Effector memory CD8-positive, alpha-beta T cell (primary cell): ENCODE data around the gene CSTPP1.
"Not testable (repeated sequence)": the region's sequence is repeated elsewhere in the genome, so short reads cannot be mapped to it uniquely, and the experiment has no call there.

Source experiments
- ATAC-seq: fragments of 150-1000 bp; cut with Tn5 transposase; replicated peaks from 2 replicates; pipeline ENCODE4 v1.10.0; 2021; ENCODE audit warnings: mild to moderate bottlenecking, moderate library complexity
- DNase-seq, 3 experiments: peaks; one replicate each; pipeline ENCODE4 v3.0.0; 2021
- H3K27ac Mint-ChIP-seq, 2 donors: one replicate each; pipeline ENCODE4 v1.8.0; 2022; ENCODE audit warnings: mild to moderate bottlenecking in 2 of 2, mixed read lengths in 2 of 2, moderate library complexity in 2 of 2
- H3K27me3 Mint-ChIP-seq, 2 donors: one replicate each; pipeline ENCODE4 v1.8.0; 2022; ENCODE audit warnings: mixed read lengths in 2 of 2
- H3K36me3 Mint-ChIP-seq: one replicate; pipeline ENCODE4 v1.8.0; 2022; ENCODE audit warnings: mild to moderate bottlenecking, moderate library complexity, mixed read lengths; ENCODE audit not compliant: insufficient read depth
- H3K4me1 Mint-ChIP-seq, 2 donors: one replicate each; pipeline ENCODE4 v1.8.0; 2022; ENCODE audit warnings: low read depth in 2 of 2, mixed read lengths in 2 of 2
- H3K4me3 Mint-ChIP-seq, 2 donors: one replicate each; pipeline ENCODE4 v1.8.0; 2022; ENCODE audit warnings: mild to moderate bottlenecking in 2 of 2, mixed read lengths in 2 of 2, moderate library complexity in 2 of 2
- H3K9me3 Mint-ChIP-seq, 2 donors: one replicate each; pipeline ENCODE4 v1.8.0; 2022; ENCODE audit warnings: mixed read lengths in 2 of 2

The CSTPP1 gene

DNA sequence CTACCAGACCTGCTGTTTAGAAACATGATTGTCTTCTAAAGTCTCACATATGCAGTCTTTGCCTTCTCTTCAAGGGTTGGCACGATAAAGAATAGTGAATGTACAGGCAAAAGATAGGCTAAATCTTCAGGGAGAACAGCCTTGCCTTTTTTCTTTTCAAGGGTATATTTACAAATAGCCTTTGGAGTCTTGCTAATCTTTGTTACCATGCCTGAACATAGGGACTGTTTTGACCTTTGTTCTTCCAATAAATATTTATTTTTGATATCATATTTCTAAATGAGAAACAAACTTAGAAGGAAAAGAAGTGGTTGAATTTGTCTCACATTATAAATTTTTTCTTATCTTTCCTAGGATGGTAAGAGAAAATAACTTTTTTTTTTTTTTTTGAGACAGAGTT lies 12.7 kb downstream of the CSTPP1 start:
- Mint-ChIP-seq H3K4me3 (no peak overlapping the region), H3K27ac (no peak overlapping the region), H3K9me3 (no peaks in the 10 kb centered on the region), H3K4me1 (peaks cover 5 to 10% of the 10 kb centered on the region in 2 donors), H3K27me3 (no peaks in the 10 kb centered on the region), H3K36me3 (peaks cover 2% of the 10 kb centered on the region)
- DNase-seq = no peak
- ATAC-seq = no peak

DNA sequence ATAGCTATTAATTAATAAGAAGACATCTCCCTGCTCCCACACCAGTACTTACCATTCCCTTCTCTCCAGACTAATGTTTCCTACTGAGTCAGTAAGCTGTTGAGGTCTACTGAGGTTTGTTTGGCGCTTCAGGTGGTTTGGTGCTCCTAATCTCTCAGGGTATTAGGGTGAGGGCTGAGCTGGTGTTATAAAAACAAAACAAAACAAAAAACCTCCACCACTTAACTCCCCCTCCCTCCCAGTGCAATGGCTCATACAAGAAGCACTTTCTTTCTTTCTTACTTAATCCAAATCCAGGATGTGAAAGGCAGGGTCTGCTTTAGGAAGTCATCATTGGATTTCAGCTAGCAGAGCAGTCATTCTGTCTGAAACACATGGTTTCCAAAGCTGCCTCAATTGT lies 15.3 kb downstream of the CSTPP1 start:
- no peak for ATAC-seq

DNA sequence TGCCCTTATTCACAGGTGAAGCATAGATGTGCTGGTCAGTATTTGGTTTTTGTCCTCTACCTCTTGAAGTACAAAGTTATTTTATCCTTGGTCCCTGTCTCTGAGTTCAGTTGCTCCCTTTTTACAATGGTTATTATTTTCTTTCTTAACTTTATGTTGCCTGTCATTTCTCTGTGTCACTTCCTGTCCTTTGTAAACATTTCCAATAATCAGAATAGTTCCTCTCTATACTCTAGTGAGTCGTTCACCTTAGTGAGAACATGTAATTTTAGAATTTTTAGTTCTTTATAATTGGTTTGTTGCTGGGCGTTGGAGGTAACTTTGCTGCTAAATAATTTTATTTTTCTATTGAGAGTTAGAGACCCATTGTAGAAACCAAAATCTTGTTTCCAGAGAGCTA lies 16.0 kb downstream of the CSTPP1 start:
- Mint-ChIP-seq H3K27ac (no peak overlapping the region), H3K36me3 (peaks cover 2% of the 10 kb centered on the region), H3K27me3 (no peaks in the 10 kb centered on the region), H3K9me3 (no peaks in the 10 kb centered on the region), H3K4me3 (no peak overlapping the region), H3K4me1 (peaks cover 3 to 5% of the 10 kb centered on the region in 2 donors)
- DNase-seq (no peak), ATAC-seq (no peak)

More for the DNA sequence above, 15.3 kb downstream of the CSTPP1 start:
- Mint-ChIP-seq H3K4me3 (no peak overlapping the region), H3K9me3 (no peaks in the 10 kb centered on the region), H3K27me3 (no peaks in the 10 kb centered on the region), H3K4me1 (peaks cover 3 to 5% of the 10 kb centered on the region in 2 donors), H3K27ac (no peak overlapping the region), H3K36me3 (peaks cover 2% of the 10 kb centered on the region)
- no peak for DNase-seq

DNA sequence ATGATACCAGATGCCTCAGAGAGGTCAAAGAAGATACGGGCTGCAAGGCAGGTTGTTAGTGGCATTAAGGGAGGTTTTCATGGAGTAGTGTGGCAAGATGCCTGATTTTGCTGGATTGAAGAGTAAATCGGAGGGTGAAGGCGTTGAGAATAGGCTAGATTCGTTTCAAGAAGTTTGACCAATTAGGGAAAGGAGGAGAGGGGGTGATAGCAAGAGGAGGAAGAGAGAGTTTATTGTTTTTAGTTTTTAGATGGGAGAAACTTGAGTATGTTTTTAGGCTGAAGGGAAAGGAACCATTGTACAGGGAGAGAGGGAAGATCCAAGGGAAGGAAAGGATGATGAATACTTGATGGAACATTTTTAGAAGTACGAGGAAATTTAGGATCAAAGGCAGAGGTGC lies 16.5 kb downstream of the CSTPP1 start:
- Mint-ChIP-seq H3K4me1 (peaks cover 3 to 5% of the 10 kb centered on the region in 2 donors), H3K27ac (peak overlapping the region in 1 of 2 donors; percentile 2), H3K4me3 (no peak overlapping the region), H3K9me3 (no peaks in the 10 kb centered on the region), H3K27me3 (no peaks in the 10 kb centered on the region), H3K36me3 (peaks cover 2% of the 10 kb centered on the region)
- ATAC-seq = no peak
- DNase-seq = no peak

DNA sequence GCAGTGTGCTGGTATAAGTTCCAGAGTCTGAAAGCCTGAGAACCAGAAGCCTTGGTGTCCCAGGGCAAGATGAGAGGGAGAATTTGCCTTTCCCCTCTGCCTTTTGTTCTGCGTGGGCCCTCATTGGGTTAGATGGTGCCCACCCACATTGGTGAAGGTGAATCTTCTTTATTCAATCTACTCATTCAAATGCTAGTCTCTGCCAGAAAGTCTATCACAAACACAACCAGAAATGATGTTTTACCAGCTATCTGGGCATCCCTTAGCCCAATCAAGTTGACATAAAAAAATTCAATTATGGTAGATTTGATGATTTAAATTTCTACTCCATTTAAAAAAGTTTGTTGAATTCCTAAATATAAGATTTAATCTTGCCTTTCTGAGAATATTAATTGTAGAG lies 22.2 kb downstream of the CSTPP1 start:
- no peak for ATAC-seq
- no peaks in the 10 kb centered on the region for H3K36me3 Mint-ChIP-seq
- no peaks in the 10 kb centered on the region for H3K4me1 Mint-ChIP-seq
- H3K9me3 Mint-ChIP-seq = no peaks in the 10 kb centered on the region
- no peak for DNase-seq
- no peak overlapping the region for H3K27ac Mint-ChIP-seq
- no peak overlapping the region for H3K4me3 Mint-ChIP-seq
- no peaks in the 10 kb centered on the region for H3K27me3 Mint-ChIP-seq

DNA sequence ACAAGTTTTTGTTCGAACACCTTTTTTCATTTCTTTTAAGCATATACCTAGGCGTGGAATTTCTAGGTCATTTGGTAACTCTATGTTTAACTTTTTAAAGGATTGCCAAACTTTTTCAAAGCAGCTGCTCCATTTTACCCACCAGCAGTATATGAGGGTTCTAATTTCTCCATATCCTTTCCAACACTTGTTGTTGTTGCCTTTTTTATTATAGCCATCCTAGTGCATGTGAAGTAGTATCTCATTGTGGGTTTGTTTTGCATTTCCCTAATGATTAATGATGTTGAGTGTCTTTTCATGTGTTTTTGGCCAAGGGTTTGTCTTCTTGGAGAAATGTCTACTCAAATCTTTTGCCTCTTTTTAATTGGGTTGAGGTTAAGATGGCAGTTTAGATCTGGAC lies 24.5 kb downstream of the CSTPP1 start:
- H3K27ac Mint-ChIP-seq = no peak overlapping the region
- DNase-seq (no peak), ATAC-seq (no peak)
- H3K4me3 Mint-ChIP-seq = no peak overlapping the region
- H3K36me3 Mint-ChIP-seq = no peaks in the 10 kb centered on the region
- H3K9me3 Mint-ChIP-seq = no peaks in the 10 kb centered on the region
- H3K27me3 Mint-ChIP-seq = no peaks in the 10 kb centered on the region
- H3K4me1 Mint-ChIP-seq = no peaks in the 10 kb centered on the region

DNA sequence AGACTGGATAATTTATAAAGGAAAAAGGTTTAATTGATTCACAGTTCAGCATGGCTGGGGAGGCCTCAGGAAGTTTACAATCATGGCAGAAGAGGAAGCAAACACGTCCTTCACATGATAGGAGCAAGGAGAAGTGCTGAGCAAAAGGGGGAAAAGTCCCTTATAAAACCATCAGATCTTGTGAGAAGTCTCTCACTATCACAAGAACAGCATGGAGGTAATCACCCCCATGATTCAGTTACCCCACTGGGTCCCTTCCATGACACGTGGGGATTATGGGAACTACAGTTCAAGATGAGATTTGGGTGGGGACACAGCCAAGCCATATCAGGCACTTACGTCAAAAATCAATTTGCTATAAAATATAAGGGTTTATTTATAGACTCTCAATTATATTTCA lies 25.3 kb downstream of the CSTPP1 start:
- not testable (repeated sequence) for H3K36me3 Mint-ChIP-seq, H3K27me3 Mint-ChIP-seq, H3K4me3 Mint-ChIP-seq, H3K9me3 Mint-ChIP-seq, DNase-seq, ATAC-seq, H3K27ac Mint-ChIP-seq, H3K4me1 Mint-ChIP-seq

DNA sequence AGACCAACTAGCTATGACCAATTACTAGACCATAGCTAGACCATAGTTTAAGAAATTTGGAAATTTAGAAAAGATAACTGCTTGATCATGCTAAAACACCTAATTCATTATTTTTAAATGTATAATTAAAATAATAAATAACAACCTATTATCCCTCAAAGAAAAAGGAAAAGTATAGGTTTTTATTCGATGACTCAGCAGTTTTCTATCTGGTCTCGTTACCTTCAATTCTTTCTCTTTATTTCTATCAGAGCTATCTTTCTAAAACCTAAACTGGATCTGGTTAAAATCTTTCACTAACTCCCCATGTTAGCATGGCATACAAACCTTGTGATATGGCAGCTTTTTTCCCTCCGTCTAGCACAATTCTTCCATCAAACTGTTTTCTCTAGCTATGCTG lies 27.3 kb downstream of the CSTPP1 start:
- no peak overlapping the region for H3K4me3 Mint-ChIP-seq
- H3K4me1 Mint-ChIP-seq = no peaks in the 10 kb centered on the region
- H3K27me3 Mint-ChIP-seq = no peaks in the 10 kb centered on the region
- no peaks in the 10 kb centered on the region for H3K9me3 Mint-ChIP-seq
- ATAC-seq (no peak), DNase-seq (no peak)
- no peaks in the 10 kb centered on the region for H3K36me3 Mint-ChIP-seq
- H3K27ac Mint-ChIP-seq = no peak overlapping the region

DNA sequence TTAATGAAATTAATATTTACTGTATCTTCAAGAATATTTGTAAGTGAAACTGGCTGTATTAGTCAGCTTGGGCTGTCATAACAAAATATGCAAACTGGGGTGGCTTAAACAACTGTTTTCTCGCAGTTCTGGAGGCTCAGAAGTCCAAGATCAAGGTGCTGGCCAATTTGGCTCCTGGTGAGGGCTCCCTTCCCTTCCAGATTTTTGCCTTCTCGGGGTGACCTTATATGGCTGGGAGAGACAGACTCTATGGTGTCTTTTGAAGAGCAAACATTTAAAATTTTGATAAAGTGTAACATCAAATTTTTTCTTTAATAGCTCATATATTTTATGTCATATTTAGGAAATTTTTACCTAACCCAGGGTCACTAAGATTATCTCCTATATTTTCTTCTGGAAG lies 30.2 kb downstream of the CSTPP1 start:
- Mint-ChIP-seq H3K4me3 (no peak overlapping the region), H3K27me3 (no peaks in the 10 kb centered on the region), H3K9me3 (no peaks in the 10 kb centered on the region), H3K27ac (no peak overlapping the region), H3K36me3 (no peaks in the 10 kb centered on the region), H3K4me1 (no peaks in the 10 kb centered on the region)
- ATAC-seq (no peak), DNase-seq (no peak)

DNA sequence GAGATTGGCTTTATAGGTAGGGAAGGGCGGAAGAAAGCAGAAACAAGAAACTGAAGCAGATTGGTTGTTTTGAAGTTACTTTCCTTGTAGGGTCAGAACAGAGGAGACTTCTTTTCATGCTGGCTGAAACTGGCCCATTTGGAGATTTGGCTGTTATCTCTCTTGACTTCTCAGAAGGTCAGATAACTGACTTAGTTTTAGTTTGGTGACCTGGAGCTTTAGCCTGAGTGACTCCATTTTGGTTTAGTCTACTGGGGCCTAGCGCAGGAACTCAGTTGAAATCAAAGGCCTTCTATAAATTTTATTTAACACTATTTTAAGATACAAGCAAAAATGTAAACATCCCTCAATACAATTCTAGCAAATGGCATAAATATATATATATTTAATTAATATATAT lies 31.4 kb downstream of the CSTPP1 start:
- Mint-ChIP-seq H3K9me3 (no peaks in the 10 kb centered on the region), H3K27ac (no peak overlapping the region), H3K4me3 (no peak overlapping the region), H3K36me3 (no peaks in the 10 kb centered on the region), H3K4me1 (no peaks in the 10 kb centered on the region), H3K27me3 (no peaks in the 10 kb centered on the region)
- ATAC-seq (no peak), DNase-seq (no peak)

DNA sequence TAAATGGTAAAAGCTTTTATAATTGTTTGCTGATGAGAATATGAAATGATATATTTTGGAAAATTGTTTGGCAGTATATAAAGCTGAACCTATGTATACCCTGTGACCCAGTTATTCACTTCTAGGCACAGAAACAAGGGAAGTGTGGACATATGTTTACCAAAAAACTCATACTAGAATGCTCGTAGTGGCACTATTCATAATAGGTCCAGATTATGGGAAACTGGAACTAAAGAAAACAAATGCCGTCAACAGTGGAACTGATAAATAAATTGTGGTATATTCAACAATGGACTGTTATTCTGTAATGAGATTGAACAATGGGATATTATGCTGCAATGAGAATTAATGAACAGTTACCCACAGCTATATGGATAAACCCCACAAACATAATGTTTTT lies 32.8 kb downstream of the CSTPP1 start:
- Mint-ChIP-seq H3K4me1 (no peaks in the 10 kb centered on the region), H3K4me3 (no peak overlapping the region), H3K27me3 (no peaks in the 10 kb centered on the region), H3K36me3 (no peaks in the 10 kb centered on the region), H3K27ac (no peak overlapping the region), H3K9me3 (no peaks in the 10 kb centered on the region)
- ATAC-seq = no peak
- no peak for DNase-seq

DNA sequence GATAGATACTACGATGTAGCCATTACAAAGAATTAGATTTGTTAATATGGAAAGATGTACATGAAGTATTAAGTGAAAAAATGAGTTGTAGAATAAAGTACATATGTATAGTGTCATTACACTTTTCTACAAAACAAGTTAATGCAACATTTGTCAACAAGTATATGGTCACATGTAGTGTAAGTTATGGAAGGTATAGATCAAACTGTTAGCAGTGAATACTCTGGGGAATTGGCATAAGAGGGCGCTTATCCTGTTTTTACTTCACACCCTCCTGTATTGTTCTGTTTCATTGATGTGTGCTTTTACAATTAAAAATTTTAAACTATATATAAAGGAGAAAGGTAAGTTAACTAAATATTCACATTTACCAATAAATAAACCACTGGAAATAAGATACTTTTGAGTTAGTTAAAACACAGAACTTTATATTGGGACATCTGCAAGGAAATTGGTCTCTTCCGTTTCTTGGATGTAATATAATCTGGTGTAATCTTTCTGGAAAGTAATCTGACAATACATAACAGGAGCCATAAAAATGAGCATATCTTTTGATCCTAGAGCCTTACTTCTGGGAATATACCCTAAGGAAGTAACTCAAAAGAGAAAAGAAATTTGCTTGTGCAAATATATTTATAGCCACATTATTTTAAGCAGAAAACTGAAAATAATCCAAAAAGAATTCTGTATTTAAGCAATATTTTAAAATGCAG lies 34.5 kb downstream of the CSTPP1 start:
- Mint-ChIP-seq H3K36me3 (no peaks in the 10 kb centered on the region), H3K9me3 (no peaks in the 10 kb centered on the region), H3K27ac (no peak overlapping the region), H3K4me1 (no peaks in the 10 kb centered on the region), H3K4me3 (no peak overlapping the region), H3K27me3 (no peaks in the 10 kb centered on the region)
- ATAC-seq = no peak
- DNase-seq = no peak

DNA sequence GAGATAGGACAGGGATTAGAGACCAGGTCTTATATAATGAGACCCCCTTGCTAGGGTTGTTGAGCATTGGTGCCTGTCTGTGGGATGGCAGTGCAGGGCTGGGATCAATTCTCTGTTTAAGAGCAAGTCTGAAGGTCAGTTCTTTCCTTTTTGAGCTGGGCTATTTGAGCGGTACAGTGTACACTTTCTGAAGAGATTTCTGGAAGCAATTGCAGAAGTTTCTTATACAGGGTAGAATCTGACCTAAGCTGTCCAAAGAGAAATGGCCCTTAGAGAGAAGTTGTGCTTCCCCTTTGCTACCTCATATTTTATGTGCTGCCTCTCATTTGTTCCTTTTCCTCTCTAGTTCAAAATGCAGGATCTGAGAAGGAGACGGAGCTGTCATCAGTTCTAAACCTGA lies 35.8 kb downstream of the CSTPP1 start:
- Mint-ChIP-seq H3K27ac (no peak overlapping the region), H3K4me1 (no peaks in the 10 kb centered on the region), H3K4me3 (no peak overlapping the region), H3K9me3 (no peaks in the 10 kb centered on the region), H3K36me3 (no peaks in the 10 kb centered on the region), H3K27me3 (no peaks in the 10 kb centered on the region)
- DNase-seq = no peak
- ATAC-seq = no peak

DNA sequence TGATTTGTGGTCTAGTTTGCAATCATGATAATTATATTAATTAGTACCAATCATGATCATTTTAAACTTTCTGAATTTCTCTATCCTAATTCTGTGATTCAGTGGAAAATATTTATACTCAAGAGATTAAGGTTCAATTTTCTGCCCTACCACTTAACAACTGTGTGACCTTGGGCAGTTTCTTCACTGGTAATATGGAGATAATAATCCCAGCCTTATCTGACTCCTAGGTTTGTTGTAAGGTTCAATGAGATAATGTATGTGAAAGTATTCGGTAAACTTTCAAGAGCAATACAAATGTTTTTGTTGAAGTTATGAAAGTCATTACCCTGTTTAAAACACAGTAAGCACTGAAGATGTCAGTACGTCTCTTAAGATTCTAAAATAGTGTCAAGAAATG lies 36.3 kb downstream of the CSTPP1 start:
- no peaks in the 10 kb centered on the region for H3K9me3 Mint-ChIP-seq
- H3K36me3 Mint-ChIP-seq = no peaks in the 10 kb centered on the region
- DNase-seq (no peak), ATAC-seq (no peak)
- no peaks in the 10 kb centered on the region for H3K27me3 Mint-ChIP-seq
- H3K4me3 Mint-ChIP-seq = no peak overlapping the region
- H3K4me1 Mint-ChIP-seq = no peaks in the 10 kb centered on the region
- H3K27ac Mint-ChIP-seq = no peak overlapping the region
